A172 (cell line): ENCODE measurements around the gene RLN3. TPM values are rescaled to one million over a fixed set of nuclear protein-coding genes. Genes with fewer than 3 reads are reported as not detected.

Source experiments
- DNase-seq: peaks from one replicate; pipeline ENCODE4 v3.0.0-alpha.2; 2015; ENCODE audit warnings: low spot score
- total RNA-seq: library from RNA; depleted of rRNA; stranded (reverse); fragments of >200 nt; shearing (Covaris generic); gene quantifications from 2 replicates; pipeline ENCODE4 v1.2.3, GENCODE V29; 2014

The RLN3 gene
- total RNA-seq, 1 experiment from 2014 or later, result not detected

GRCh38 chr19:14054099-14054498 lies 26.2 kb downstream of the RLN3 start:
- DNase-seq, result no peak

GRCh38 chr19:14054721-14055120 lies 26.8 kb downstream of the RLN3 start:
- DNase-seq, result no peak

GRCh38 chr19:14055396-14055795 lies 27.4 kb downstream of the RLN3 start:
- DNase-seq, result no peak

- DNase-seq, result no peak
Observed at GRCh38 chr19:14056069-14056666, 28.2 kb downstream of the RLN3 start.

- DNase-seq, result no peak
Observed at GRCh38 chr19:14056741-14057356, 28.9 kb downstream of the RLN3 start.

- DNase-seq, result no peak
Observed at GRCh38 chr19:14058182-14059092, 30.5 kb downstream of the RLN3 start.

- no peak for DNase-seq
Observed at GRCh38 chr19:14059093-14059480, 31.1 kb downstream of the RLN3 start.

- DNase-seq, result no peak
Observed at GRCh38 chr19:14059652-14060155, 31.8 kb downstream of the RLN3 start.

GRCh38 chr19:14061081-14061749 lies 33.3 kb downstream of the RLN3 start:
- DNase-seq, result no peak

GRCh38 chr19:14061751-14062557 lies 34.0 kb downstream of the RLN3 start, which contains the start of gene PALM3:
PALM3 (minus strand) TSS chr19:14062076; CDS start chr19:14061980, 96 bp downstream.
- no peak for DNase-seq

GRCh38 chr19:14062558-14062855 lies 34.6 kb downstream of the RLN3 start:
- no peak for DNase-seq

GRCh38 chr19:14063105-14063504 lies 35.2 kb downstream of the RLN3 start:
- no peak for DNase-seq

GRCh38 chr19:14066134-14066533 lies 38.2 kb downstream of the RLN3 start:
- DNase-seq, result no peak

- DNase-seq, result no peak
Observed at GRCh38 chr19:14070268-14071050, 42.5 kb downstream of the RLN3 start.

GRCh38 chr19:14072535-14073260 lies 44.8 kb downstream of the RLN3 start, which contains the start of gene MISP3:
MISP3 (plus strand) TSS chr19:14072786; CDS start chr19:14073310, 524 bp downstream.
- no peak for DNase-seq

- peak; percentile 45 for DNase-seq
Observed at GRCh38 chr19:14073261-14073924, 45.4 kb downstream of the RLN3 start.

GRCh38 chr19:14073925-14074838 lies 46.2 kb downstream of the RLN3 start:
- DNase-seq, result no peak

GRCh38 chr19:14078411-14078810 lies 50.5 kb downstream of the RLN3 start:
- no peak for DNase-seq
